ENCODE data around the gene MYO18B.

MYO18B gene

DNA sequence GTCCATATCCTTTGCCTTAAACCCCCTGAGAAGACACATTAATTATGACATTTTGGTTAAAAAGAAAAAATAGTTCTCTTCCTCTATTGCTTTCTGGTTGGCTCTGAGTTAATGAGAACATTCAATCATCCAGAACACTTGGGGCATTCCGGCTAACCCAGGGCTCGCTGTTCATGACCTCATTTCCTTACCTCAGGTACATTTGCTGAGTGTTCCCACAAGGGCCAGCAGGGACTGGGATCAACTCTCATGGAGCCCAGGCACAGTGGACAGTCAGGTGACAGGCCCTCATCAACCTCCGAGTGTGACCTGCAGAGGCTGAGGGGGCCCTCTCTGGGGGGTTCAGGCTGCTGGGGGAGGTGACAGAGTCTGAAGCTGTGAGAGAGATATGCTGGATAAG, 98.9 kb downstream of the MYO18B start:
- TF ChIP-seq Cebpa-rat (IDR thresholded peaks at IDR 0.05), result no peak

DNA sequence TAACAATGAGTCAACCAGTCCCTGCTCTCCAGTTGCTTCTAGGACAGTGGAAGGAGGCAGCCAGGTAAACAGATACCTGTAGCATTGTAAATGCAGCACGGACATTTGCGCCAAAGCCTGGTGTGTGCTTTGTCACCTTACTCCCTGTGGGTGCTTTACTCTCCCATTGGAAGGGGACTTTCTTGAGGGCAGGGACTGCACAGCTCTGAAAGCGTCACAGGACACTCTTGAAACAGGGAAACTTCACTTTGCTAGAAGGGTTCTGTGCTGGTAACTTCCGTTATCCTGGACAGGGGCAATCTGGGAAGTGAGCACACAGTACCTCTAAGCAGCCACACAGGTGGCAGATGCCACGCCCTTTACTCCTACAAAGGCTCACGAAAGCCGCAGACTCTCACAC, 99.8 kb downstream of the MYO18B start:
- Histone ChIP-seq H4K20me1 (no peaks in the 10 kb centered on the region), H3K9ac (no peak overlapping the region), H3K36me3 (no peaks in the 10 kb centered on the region), H3K4me1 (peaks cover 13% of the 10 kb centered on the region), H3K9me3 (no peaks in the 10 kb centered on the region), H3K27ac (no peak overlapping the region), H3K27me3 (no peaks in the 10 kb centered on the region), H3K4me3 (no peak overlapping the region), H3K4me2 (no peak overlapping the region)
- TF ChIP-seq Cebpa-rat (IDR thresholded peaks at IDR 0.05), result no peak

More for the DNA sequence above, 98.9 kb downstream of the MYO18B start:
- Histone ChIP-seq H3K4me1 (peaks cover 13% of the 10 kb centered on the region), H3K4me2 (no peak overlapping the region), H3K9ac (no peak overlapping the region), H3K27ac (no peak overlapping the region), H3K9me3 (no peaks in the 10 kb centered on the region), H3K27me3 (no peaks in the 10 kb centered on the region), H3K36me3 (no peaks in the 10 kb centered on the region), H3K4me3 (no peak overlapping the region), H4K20me1 (no peaks in the 10 kb centered on the region)

DNA sequence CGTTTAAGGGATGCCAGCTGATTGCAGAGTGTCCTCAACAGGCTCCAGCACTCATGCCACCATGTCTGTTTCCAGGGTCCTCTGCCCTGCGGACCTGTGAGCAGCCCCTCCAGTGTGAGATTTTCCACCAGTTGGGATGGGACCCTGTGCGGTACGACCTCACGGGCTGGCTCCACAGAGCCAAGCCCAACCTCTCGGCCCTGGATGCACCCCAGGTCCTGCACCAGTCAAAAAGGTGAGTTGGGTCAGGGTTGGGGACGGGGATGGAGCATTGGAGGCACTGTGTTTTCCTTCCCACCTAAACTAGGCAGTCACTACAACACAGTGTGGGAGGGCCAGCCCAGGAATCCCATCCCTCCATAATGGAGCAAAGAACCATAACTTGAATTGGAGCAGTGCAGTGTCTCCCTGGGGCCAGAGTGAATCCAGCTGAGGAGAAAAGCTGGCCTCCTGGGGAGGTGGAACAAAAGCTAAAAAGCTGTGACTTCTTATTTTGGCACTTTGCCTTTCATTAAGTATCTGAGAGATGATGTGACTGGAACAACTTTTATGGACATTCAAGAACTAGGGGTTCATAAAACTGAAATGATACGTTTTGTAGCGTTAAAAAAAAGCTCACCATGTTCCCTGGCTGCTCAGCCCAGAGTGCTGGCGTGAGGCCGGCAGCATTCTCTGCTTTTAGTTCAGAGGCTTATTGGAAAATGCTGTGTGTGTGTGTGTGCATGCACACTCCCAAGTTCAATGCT, 101.8 kb downstream of the MYO18B start:
- no peak overlapping the region for H3K4me3 ChIP-seq
- peaks cover 13% of the 10 kb centered on the region for H3K4me1 ChIP-seq
- H3K27ac ChIP-seq, result no peak overlapping the region
- no peak for TF ChIP-seq Cebpa-rat (IDR thresholded peaks at IDR 0.05)
- no peak overlapping the region for H3K4me2 ChIP-seq
- H3K9me3 ChIP-seq, result no peaks in the 10 kb centered on the region
- H3K27me3 ChIP-seq, result no peaks in the 10 kb centered on the region
- no peak overlapping the region for H3K9ac ChIP-seq
- no peaks in the 10 kb centered on the region for H3K36me3 ChIP-seq
- H4K20me1 ChIP-seq, result no peaks in the 10 kb centered on the region

GRCh38 chr22:25844601-25845000, 102.6 kb downstream of the MYO18B start:
- Histone ChIP-seq H3K27ac (no peak overlapping the region), H3K9ac (no peak overlapping the region), H3K27me3 (no peaks in the 10 kb centered on the region), H3K4me2 (no peak overlapping the region), H4K20me1 (no peaks in the 10 kb centered on the region), H3K36me3 (no peaks in the 10 kb centered on the region), H3K9me3 (no peaks in the 10 kb centered on the region), H3K4me3 (no peak overlapping the region), H3K4me1 (peaks cover 11% of the 10 kb centered on the region)
- no peak for TF ChIP-seq Cebpa-rat (IDR thresholded peaks at IDR 0.05)

DNA sequence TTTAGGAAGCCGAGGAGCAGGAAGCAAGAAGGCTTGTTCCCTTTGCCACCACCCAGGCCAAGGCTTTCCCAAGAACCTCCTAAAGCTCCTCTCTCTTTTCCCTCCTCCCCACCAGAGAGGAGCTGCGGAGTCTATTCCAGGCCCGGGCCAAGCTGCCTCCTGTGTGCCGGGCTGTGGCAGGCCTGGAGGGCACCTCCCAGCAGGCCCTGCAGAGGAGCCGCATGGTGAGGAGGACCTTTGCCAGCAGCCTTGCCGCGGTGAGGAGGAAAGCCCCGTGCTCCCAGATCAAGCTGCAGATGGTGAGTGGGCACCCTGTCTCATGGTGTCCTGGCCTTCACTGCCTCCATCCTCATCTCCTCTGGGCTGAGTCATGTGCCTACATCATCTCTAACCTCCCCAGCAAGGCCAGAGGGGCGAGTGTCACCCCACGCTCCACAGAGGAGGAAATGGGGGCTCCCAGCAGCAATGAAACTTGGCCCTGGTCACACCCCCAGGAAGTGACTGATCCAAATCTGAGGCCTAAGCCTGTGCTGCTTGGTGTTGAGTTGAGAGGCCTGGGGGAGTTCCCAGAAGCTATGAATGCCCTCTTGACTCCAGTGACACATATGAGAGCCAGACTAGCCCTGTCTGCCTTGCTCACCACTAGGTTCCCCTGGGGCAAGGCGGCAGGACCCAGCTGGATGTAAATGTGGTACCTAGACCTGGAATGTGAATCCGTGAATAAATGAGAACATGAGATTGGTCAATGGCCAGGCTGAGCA, 104.2 kb downstream of the MYO18B start:
- Histone ChIP-seq H3K27me3 (no peaks in the 10 kb centered on the region), H3K36me3 (no peaks in the 10 kb centered on the region), H3K9me3 (no peaks in the 10 kb centered on the region), H3K4me3 (no peak overlapping the region), H3K4me2 (no peak overlapping the region), H3K9ac (no peak overlapping the region), H4K20me1 (no peaks in the 10 kb centered on the region), H3K4me1 (no peaks in the 10 kb centered on the region), H3K27ac (no peak overlapping the region)
- no peak for TF ChIP-seq Cebpa-rat (IDR thresholded peaks at IDR 0.05)

DNA sequence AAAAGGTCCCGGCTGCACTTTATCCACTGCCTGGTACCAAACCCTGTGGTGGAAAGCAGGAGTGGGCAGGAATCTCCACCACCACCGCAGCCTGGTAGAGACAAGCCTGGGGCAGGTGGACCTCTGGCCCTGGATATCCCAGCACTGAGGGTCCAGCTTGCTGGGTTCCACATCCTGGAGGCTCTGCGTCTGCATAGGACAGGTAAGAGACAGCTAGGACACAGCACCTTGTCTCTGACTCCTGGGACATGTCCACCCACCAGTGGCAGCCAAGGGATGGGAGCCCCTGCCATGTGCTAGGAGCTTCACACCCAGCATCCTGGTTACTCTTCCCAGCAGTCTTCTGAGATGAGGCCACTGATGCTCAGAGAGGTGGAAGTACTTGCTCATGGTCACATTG, 105.5 kb downstream of the MYO18B start:
- Histone ChIP-seq H3K4me3 (no peak overlapping the region), H3K4me2 (no peak overlapping the region), H3K27ac (no peak overlapping the region), H3K4me1 (no peaks in the 10 kb centered on the region), H3K9me3 (no peaks in the 10 kb centered on the region), H3K27me3 (no peaks in the 10 kb centered on the region), H3K9ac (no peak overlapping the region), H4K20me1 (no peaks in the 10 kb centered on the region), H3K36me3 (no peaks in the 10 kb centered on the region)
- no peak for TF ChIP-seq Cebpa-rat (IDR thresholded peaks at IDR 0.05)

DNA sequence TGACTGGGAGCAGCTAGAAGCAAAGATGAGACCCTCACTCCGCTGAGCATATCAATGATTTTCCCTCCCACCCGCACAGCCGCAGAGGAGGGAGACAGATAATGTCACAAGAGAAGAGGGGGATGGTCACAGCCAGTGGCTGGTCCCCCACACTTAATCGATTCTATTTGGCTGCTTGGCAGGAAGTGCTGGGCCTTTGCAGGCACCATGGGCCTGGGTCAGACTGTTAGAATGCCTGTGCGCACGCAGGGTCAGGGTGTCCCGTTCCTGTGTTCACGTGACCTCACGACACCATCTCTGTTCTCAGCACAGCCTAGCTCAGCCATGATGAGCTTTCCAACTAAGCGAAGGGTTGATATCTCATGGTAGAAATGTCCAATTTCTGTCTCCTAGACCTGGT, 107.0 kb downstream of the MYO18B start:
- Histone ChIP-seq H4K20me1 (no peaks in the 10 kb centered on the region), H3K4me1 (no peaks in the 10 kb centered on the region), H3K9me3 (no peaks in the 10 kb centered on the region), H3K4me2 (no peak overlapping the region), H3K9ac (no peak overlapping the region), H3K27ac (no peak overlapping the region), H3K4me3 (no peak overlapping the region), H3K27me3 (no peaks in the 10 kb centered on the region), H3K36me3 (no peaks in the 10 kb centered on the region)
- no peak for TF ChIP-seq Cebpa-rat (IDR thresholded peaks at IDR 0.05)

GRCh38 chr22:25849522-25849921, 107.5 kb downstream of the MYO18B start:
- Histone ChIP-seq H3K4me1 (no peaks in the 10 kb centered on the region), H3K27me3 (no peaks in the 10 kb centered on the region), H3K4me2 (no peak overlapping the region), H3K4me3 (no peak overlapping the region), H4K20me1 (no peaks in the 10 kb centered on the region), H3K27ac (no peak overlapping the region), H3K36me3 (no peaks in the 10 kb centered on the region), H3K9me3 (no peaks in the 10 kb centered on the region), H3K9ac (no peak overlapping the region)
- no peak for TF ChIP-seq Cebpa-rat (IDR thresholded peaks at IDR 0.05)

DNA sequence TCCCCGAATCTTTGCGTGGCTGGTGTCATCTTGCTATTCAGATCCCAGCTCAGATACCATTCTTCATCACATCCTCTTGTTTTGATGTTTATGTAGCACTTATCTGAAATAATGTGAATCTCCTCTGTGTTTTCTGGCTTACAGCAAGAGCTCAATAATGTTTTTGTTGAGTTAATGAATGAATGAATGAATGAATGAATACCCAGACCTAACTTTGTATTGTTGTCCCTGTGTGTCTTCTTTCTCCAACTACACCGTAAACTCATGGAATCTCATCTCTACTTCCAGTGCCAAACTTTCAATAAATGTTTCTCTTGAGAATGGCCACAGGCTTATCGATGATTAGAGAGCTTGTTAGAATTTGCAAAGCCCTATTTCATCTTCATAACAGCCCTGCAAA, 110.2 kb downstream of the MYO18B start:
- Histone ChIP-seq H3K4me1 (no peaks in the 10 kb centered on the region), H3K36me3 (no peaks in the 10 kb centered on the region), H4K20me1 (no peaks in the 10 kb centered on the region), H3K27me3 (no peaks in the 10 kb centered on the region), H3K9me3 (no peaks in the 10 kb centered on the region), H3K4me3 (no peak overlapping the region), H3K27ac (no peak overlapping the region), H3K4me2 (no peak overlapping the region), H3K9ac (no peak overlapping the region)
- no peak for TF ChIP-seq Cebpa-rat (IDR thresholded peaks at IDR 0.05)

DNA sequence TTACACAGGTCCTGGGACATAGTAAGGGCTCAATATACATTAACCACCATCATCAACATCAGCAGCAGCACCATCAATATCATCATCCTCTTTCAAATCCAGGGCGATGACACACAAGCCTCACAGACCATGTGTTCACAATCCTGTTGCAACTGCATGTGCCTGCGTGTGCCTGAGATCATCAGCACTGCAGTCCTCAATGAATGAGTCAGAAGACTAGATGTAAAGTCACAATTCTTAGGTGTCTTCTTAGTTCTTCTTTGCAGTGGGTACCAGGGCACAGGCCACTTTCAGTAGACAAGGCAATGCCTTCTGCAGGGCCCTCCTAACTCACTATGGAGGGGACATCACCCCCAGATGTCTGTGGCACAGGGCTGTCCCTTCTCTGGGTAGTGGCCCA, 111.1 kb downstream of the MYO18B start:
- H3K4me3 ChIP-seq, result no peak overlapping the region
- H3K36me3 ChIP-seq, result no peaks in the 10 kb centered on the region
- no peak overlapping the region for H3K27ac ChIP-seq

More for the DNA sequence above, 111.1 kb downstream of the MYO18B start:
- H4K20me1 ChIP-seq, result no peaks in the 10 kb centered on the region
- H3K9me3 ChIP-seq, result no peaks in the 10 kb centered on the region
- no peak for TF ChIP-seq Cebpa-rat (IDR thresholded peaks at IDR 0.05)
- no peak overlapping the region for H3K4me2 ChIP-seq
- H3K27me3 ChIP-seq, result no peaks in the 10 kb centered on the region
- no peaks in the 10 kb centered on the region for H3K4me1 ChIP-seq
- no peak overlapping the region for H3K9ac ChIP-seq
